ENCODE measurements around the gene TCP11L2. TPM values are rescaled to one million over a fixed set of nuclear protein-coding genes. Genes with fewer than 3 reads are reported as not detected.

Gene TCP11L2
- total RNA-seq, result 47.3 TPM

DNA sequence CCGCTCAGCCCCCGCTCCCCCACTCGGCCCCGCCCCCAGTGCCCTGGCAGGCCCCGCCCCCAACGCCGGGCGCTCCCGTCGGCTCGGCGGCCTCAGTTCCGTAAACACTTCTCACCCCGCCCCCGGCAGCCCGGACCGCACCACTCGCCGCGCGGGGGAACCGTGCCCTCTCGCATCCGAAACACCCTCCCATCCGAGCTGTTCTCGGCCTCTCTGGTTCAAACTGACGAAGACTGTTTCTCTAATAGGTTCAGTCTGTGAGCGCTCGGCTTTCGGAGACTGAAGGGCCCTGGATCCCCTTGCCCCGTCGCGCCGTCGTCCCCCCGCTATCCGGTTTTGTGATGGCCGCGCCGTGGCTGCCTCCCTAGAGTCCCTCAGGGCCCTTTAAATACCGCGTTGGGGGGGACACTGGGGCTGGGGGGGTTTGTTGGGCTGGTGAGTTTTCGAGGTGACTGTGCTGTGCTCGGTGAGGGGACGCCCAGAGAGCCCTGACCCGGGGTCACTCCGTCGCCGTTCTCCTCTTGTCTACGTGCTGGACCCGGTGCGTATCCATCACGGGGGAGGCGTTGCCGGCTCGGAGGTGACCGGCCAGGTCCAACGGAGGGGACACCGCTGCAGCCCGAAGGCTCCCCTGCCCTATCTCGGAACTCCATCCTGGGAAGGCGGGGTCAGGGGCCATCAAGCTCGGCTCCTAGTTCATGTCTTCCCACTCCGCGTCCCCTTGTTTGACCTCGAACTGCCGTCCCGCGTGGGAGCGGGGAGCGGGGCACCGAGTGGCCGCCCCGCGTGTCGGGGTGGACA, at the start of gene TCP11L2:
TSS of gene TCP11L2 (plus strand) at position 333 of the 801 bp plus-strand sequence. CDS start 8,343 bp downstream, outside the sequence.
- FAIRE-seq, result no peak
- peak; percentile 92 to 93 for DNase-seq (ENCODE audit: low spot score in 2 of 2)

DNA sequence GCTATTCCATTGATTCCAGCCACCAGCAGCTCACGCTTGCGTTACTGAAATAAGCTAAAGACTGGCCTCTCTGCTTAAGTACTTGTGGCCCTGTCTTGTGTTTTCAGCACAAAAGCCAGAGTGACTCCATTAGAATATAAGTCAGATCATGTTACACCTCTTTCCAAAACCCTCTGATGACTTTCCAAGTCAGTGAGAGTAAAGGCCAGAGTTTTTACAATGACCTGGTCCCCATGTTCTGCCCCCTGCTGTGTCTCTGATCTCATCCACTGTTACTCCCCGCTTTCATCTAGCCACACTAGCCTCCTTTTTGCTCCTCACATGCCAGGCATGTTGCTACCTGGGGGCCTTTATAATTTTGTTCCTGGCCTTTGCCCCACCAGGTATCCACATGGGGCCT, 47.8 kb upstream of the TCP11L2 start:
- FAIRE-seq, result no peak

DNA sequence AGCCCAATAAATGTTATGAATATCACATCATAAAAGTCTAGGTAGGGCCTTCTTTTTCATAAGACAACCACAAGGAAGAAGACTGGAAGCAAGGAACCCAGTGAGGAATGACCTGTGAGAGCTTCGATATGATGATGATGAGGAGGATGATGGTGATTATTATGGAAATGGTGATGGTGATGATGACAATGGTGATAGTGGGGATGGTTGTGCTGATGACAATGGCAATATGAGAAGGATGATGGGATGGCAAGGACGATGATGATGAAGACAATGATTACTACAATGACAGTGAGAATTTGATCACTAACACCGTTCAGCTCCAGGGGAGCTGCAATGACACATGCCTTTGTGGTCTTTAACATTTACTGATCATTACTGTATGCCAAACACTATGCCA, 47.0 kb upstream of the TCP11L2 start:
- FAIRE-seq (no peak), DNase-seq (ENCODE audit: low spot score in 2 of 2) (no peak)

More for the DNA sequence above, 47.8 kb upstream of the TCP11L2 start:
- no peak for DNase-seq (ENCODE audit: low spot score in 2 of 2)

DNA sequence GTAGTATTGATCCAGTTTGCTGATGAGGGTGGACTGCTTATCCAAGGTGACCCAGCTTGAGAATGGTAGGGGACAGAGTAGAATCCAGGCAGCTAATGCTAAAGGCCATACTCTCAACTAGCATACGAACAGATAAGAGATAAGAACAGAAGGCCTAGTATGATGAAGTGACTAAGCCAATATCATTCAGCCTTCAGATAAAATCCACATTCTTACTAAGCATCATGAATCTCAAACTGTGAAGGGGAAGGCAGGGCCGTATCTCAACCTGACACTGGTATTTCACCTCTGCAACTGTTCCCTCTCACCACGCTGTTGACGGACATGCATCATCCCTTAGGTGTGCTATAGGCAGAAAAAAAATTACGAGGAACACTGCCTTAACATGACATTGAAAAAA, 46.6 kb upstream of the TCP11L2 start:
- DNase-seq (ENCODE audit: low spot score in 2 of 2), result no peak

DNA sequence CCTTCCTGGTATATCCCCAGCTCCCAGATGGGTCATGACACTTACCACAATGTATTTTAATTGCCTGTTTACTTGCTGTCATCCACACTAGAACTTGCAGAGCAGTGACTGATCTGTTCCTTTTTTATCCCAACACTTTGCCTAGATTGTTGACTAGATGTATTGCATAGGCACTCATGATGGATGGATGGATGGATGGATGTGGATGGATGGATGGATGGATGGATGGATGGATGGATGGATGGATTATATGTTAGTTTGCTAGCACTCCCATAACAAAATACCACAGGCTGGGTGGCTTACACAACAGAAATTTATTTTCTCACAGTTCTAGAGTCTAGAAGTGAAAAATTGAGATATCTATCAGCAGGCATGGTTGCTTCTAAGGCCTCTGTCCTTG, 46.0 kb upstream of the TCP11L2 start:
- FAIRE-seq (no peak), DNase-seq (ENCODE audit: low spot score in 2 of 2) (no peak)

More for the DNA sequence above, 46.6 kb upstream of the TCP11L2 start:
- FAIRE-seq, result no peak

DNA sequence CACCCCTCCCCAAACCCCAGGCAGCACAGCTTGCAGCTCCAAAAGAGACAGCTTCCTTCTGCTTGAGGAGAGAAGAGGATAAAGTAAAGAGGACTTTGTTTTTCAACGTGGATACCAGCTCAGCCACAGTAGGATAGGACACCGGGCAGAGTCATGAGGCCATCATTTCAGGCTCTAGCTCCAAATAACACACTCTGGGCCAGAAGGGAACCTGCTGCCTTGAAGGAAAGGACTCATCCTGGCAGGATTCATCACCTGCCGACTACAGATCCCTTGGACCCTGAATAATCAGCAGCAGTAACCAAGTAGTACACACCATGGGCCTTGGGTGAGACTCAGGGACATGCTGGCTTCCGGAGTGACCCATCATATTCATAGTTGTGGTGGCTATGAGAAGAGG, 44.3 kb upstream of the TCP11L2 start:
- DNase-seq (ENCODE audit: low spot score in 2 of 2), result no peak
- FAIRE-seq, result no peak

DNA sequence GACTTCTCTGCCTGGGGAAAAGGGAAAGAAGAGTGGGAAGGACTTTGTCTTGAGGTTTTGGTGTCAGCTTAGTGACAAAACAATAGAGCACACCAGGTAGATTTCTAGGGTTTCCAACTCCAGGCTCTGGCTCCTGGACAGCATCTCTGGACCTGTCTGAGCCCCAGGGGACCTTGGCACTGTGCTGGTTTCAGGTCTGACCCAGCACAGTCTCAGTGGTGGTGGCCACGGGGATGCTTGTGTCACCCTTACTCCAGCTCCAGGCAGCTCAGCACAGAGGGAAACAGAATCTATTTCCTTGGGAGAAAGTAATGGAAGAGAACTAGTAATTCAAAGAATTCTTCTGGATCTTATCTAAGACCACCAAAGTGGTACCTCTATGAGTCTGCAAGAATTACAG, 43.6 kb upstream of the TCP11L2 start:
- DNase-seq (ENCODE audit: low spot score in 2 of 2), result no peak
- FAIRE-seq, result no peak

DNA sequence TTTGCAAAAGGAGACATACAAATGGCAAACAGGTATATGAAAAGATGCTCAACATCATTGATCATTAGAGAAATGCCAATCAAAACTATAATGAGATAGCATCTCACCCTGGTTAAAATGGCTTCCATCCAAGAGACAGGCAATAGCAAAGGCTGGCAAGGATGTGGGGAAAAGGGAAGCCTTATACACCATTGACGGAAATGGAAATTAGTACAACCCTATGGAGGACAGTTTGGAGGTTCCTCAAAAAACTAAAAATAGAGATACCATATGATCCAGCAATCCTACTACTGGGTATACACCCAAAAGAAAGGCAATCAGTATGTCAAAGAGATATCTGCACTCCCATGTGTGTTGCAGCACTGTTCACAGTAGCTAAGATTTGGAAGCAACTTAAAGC, 37.4 kb upstream of the TCP11L2 start:
- FAIRE-seq, result no peak
- no peak for DNase-seq (ENCODE audit: low spot score in 2 of 2)

DNA sequence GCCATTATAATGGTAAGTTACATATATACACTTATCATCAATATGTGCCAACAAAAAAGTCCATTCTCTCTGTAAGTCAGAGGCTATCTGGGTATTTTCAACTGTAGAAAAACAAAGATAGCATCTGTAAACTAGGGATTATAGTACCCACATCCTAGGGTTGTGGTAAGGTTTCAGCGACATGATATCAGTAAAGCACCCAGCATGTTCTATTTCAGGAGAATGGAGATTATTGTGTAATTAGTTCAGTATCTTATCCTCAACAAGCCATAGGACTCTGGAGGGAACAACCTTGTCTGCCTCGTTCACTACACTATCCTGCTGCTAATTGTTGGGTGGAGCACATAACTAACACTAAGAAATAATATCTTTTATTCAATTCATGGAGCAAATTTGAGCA, 35.0 kb upstream of the TCP11L2 start:
- FAIRE-seq, result no peak

DNA sequence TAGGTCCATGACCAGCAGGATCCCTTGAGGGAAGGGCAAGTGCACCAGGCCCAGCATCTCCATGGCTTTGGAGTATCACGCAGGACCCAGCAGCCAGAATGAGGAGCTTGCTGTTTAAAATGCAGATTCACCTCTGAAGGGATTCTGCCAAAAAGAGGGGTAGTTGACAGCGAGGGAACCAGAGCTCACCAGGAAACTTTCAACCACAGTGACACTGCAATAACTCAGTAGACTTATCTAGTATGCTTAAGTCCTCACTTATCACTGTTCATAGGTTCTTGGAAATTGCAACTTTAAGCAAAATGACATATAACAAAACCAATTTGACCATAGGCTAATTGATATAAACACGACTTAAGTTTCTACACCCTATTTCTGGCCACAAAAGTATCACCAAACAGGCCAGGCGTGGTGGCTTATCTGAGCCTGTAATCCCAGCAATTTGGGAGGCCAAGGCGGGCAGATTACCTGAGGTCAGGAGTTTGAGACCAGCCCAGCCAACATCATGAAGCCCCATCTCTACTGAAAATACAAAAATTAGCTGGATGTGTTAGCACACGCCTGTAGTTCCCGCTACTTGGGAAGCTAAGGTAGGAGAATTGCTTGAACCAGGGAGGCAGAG, 33.3 kb upstream of the TCP11L2 start:
- no peak for FAIRE-seq
- DNase-seq (ENCODE audit: low spot score in 2 of 2), result no peak

More for the DNA sequence above, 35.0 kb upstream of the TCP11L2 start:
- no peak for DNase-seq (ENCODE audit: low spot score in 2 of 2)

DNA sequence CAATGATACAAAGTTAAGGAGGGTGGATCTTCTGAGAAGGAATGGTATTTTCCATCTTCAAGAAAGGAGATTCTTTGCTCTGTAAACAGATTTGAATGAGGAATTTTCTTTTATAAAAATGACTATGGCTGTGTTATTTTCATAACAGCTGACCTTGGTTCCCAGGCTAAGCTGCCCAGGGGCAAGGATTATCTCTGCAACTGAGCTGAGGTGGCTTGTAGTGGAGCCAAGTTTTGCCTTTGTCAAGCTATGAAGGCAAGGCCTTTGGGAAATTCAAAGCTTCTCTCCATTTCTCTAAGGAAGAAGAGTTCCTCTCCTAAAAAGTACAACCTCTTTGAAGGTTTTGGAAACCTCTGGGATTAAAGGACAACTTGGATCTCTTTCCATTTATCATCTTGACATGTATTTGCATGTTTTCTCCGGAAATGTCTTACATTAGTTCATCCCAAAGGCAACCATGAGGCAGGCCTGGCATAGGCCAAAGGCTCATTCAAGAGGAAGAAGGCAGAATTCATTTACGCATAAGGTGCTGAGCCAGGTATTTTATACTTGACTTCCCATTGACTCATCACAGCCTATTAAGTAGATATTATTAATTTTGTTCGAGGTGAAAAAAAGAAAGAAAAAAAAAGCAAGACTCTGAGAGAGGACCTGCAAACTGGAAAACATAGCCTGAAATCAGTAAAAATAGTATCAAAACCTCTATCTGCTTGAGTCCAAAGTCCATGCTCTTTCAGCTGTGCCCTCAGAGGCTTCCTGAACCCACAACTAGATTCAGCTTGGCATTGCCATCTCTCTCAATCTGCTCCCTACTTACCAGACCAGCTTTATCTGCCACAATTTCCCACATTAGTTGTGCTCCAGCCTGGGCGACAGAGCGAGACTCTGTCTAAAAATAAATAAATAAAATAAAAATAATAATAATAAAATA, 30.7 kb upstream of the TCP11L2 start:
- no peak for DNase-seq (ENCODE audit: low spot score in 2 of 2)
- no peak for FAIRE-seq

DNA sequence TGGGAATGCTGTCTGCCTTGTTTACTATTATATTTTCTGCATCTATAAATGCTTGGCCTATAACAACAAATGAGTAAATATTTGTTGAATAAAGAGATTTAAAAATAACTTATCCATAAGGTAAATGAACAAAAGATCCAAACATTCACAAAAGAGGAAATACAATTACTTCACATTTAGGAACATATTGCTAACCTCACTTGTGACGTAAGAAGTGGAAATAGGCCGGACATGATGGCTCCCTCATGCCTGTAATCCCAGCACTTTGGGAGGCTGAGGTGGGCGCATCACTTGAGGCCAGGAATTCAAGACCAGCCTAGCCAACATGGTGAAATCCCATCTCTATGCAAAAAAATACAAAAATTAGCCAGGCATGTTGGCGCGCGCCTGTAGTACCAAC, 29.0 kb upstream of the TCP11L2 start:
- FAIRE-seq, result no peak
- DNase-seq (ENCODE audit: low spot score in 2 of 2), result no peak

DNA sequence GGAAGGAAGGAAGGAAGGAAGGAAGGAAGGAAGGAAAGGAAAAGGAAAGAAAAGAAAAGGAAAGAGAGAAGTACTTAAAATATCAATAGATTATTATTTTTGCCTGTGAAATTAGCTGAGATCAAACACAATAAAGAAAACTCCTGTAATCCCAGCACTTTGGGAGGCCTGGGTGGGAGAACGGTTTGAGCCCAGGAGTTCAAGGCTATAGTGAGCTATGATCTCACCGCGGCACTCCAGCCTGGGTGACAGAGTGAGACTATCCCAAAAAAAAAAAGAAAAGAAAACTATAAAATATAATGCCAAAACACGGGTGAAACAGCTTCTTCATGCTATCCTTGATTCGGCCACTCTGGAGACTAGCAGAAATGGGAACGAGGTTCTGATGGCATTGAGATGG, 28.5 kb upstream of the TCP11L2 start:
- DNase-seq (ENCODE audit: low spot score in 2 of 2) (no peak), FAIRE-seq (no peak)

DNA sequence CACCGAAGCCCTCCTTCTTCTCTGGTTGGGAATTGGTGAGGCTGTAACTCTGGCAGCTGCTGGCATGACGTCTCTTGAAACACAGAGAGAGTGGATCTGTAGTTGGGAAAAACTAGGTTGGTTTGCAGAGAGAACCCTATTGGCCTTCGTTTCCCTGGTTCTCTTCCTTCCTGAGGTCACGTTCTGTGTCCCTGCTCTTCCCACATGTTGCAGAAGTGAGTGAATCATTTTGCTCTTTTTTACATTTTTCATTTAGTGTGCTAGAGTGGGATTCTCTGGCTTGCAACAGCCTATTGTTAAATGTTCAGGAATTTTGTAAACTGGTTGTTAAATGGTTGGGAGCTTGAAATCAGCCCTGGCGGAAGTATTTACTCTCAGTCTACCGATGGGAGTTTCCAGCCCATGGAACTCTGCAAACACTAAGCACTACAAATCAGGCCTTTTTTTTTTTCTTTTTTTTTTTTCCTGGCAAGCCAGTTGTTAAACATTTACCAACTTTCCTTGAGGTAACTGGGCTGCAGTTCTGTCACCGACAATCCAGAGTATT, 27.9 kb upstream of the TCP11L2 start:
- FAIRE-seq, result no peak
- DNase-seq (ENCODE audit: low spot score in 2 of 2), result no peak

DNA sequence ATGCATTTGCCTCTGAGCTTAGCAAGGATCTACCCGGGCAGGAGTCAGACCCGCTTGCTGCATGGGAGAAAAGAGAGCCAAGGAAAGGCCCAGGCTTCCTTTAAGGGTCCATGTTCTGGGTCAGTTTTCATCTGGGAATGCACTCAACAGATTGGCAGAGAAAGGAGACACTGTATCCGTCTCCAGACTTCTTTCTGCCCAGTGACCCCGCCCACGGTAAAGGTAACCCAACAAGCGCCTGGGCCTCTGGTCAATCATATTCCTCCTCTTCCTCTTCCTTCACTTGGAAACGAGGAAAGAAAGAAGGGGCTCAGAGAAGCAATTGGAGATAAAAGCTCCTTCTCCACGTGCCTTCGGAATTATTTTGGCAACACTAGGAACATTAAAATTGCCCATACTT, 27.1 kb upstream of the TCP11L2 start:
- no peak for FAIRE-seq
- DNase-seq (ENCODE audit: low spot score in 2 of 2), result no peak

DNA sequence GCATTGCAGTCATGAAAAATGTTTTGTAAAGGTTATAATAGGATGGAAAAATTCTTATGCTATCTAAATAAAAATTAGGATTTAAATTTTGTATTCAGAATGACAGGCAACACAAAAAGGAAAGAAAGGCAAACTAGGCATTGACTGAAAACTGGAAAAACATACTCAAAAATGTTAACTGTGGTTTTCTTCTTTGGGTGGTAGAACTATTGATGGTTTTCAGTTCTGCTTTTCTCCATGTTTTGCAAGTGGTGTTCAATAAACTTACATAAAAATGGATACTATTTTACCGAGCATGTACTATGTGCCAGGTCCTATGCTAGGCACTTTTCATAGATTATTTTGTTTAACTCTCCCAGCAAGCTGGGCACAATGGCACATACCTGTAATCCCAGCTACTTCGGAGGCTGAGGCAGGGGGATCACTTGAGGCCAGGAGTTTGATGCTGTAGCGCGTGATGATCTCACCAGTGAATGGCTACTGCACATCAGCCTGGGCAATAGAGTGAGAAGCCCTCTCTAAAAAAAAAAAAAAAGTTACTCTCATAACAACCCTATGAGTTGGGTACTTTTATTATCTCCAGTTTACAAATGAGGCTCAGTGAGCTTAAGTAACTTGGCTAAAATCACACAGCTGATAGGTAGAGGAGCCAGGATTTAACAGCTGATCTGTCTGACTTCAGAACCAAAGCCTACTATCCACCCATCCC, 26.3 kb upstream of the TCP11L2 start:
- DNase-seq (ENCODE audit: low spot score in 2 of 2) (no peak), FAIRE-seq (no peak)

DNA sequence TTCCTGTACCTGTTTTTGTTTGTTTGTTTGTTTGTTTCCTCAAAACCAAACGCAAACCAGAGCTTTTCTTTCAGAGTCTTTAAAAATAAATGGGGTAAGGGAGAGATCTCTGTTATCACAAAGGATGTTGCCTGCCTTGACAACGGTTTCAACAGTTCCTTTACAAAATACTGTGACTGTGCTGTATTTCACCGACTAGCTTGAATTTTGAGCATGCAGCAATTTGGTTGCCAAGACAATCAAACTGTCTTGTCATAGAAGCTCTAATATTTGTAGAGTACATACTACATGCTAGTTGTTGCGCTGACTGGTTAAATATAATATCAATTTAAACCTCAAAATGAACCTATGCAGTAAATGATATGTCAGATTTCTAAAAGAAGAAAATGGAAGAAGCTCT, 22.4 kb upstream of the TCP11L2 start:
- FAIRE-seq, result no peak
- no peak for DNase-seq (ENCODE audit: low spot score in 2 of 2)

DNA sequence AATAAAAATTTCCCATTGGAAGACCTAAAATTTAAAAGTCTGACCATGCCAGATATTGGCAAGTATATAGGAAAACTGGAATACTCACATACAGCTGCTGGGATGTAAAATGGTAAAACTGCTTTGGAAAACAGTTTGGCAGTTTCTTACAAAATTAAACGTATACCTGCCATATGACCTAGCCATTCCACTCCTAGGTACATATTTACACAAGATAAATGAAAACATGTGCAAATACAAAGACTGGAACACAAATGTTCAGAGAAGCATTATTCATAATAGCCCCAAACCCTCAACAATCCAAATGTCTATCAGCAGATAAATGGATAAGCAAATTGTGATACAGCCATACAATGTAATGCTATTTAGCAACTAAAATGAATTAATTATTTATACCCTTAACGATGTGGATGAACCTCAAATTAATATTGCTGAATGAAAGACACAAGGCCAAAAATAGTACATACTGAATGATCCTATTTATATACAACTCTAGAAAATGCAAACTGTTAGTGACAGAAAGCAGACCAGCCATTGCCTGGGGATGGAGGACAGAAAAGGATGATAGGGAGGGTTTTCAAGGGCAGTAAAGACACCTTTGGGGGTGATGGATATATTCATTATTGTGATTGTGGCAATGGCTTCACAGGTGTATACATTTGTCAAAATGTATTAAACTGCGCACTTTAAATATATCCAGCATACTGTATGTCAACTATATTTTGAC, 21.3 kb upstream of the TCP11L2 start:
- FAIRE-seq, result no peak
- DNase-seq (ENCODE audit: low spot score in 2 of 2), result no peak

DNA sequence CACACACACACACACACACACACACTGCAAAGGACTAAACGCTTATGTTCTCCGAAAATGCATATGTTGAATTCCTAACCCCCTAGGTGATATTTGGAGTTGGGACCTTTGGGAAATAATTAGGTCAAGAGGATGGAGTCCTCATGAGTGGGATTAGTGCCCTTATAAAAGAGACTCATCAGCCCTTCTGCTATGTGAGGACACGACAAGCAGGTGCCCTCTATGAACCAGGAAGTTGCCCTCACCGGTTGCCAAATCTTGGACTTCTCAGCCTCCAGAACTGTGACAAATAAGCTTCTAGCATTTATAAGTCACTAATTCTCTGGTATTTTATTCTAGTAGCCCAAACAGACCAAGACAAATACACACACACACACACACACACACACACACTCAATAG, 20.7 kb upstream of the TCP11L2 start:
- FAIRE-seq (no peak), DNase-seq (ENCODE audit: low spot score in 2 of 2) (no peak)
